SU-DHL-6 (cell line): ENCODE data around the gene PRDM13.

Experiments used
- H2AFZ ChIP-seq: fragments of 200-600 bp; sonication (generic); 2 replicates; pipeline ENCODE4 v1.6.1; 2014; ENCODE audit warnings: low read depth, mild to moderate bottlenecking, moderate library complexity, mixed read lengths, antibody characterized with exemption, low read length; ENCODE audit not compliant: severe bottlenecking
- H3F3A ChIP-seq: fragments of 200-600 bp; shearing (Covaris generic); 2 replicates; pipeline ENCODE4 v1.6.0; 2016; ENCODE audit warnings: antibody characterized with exemption, mild to moderate bottlenecking; ENCODE audit not compliant: insufficient read depth
- H3K27ac ChIP-seq: fragments of 200-600 bp; sonication (generic); 2 replicates; pipeline ENCODE4 v1.5.1; 2016; ENCODE audit warnings: low read depth, mild to moderate bottlenecking, low read length, moderate library complexity, mixed read lengths
- H3K27me3 ChIP-seq: fragments of 200-600 bp; sonication (generic), shearing (Covaris generic); 2 replicates; pipeline ENCODE4 v1.6.0; 2014; ENCODE audit warnings: mild to moderate bottlenecking, low read length
- H3K36me3 ChIP-seq: fragments of 200-600 bp; sonication (generic); 2 replicates; pipeline ENCODE4 v1.6.1; 2014; ENCODE audit warnings: mild to moderate bottlenecking, low read length, mixed read lengths
- H3K4me2 ChIP-seq: fragments of 300-600, 200-600 bp; shearing (Covaris generic), sonication (generic); 2 replicates; pipeline ENCODE4 v1.6.0; 2014; ENCODE audit warnings: low read length, low read depth, mild to moderate bottlenecking; ENCODE audit not compliant: poor library complexity, severe bottlenecking
- H3K4me3 ChIP-seq: fragments of 200-600 bp; sonication (generic); 2 replicates; pipeline ENCODE4 v1.5.1; 2014; ENCODE audit warnings: antibody characterized with exemption, low read length, mild to moderate bottlenecking, mixed read lengths; ENCODE audit not compliant: insufficient read depth, poor library complexity, severe bottlenecking
- H3K79me2 ChIP-seq: fragments of 200-600 bp; sonication (generic); 2 replicates; pipeline ENCODE4 v1.6.1; 2014; ENCODE audit warnings: mild to moderate bottlenecking, low read length, moderate library complexity; ENCODE audit not compliant: insufficient read depth
- H3K9ac ChIP-seq: fragments of 200-600 bp; sonication (generic); 2 replicates; pipeline ENCODE4 v1.7.0; 2014; ENCODE audit warnings: mild to moderate bottlenecking, low read length
- H3K9me2 ChIP-seq: fragments of 200-600 bp; sonication (generic); replicated peaks from 2 replicates; pipeline ENCODE4 v1.6.1; 2014; ENCODE audit warnings: low read length; ENCODE audit not compliant: insufficient read depth
- H3K9me3 ChIP-seq: fragments of 200-600 bp; sonication (generic); 2 replicates; pipeline ENCODE4 v1.6.1; 2014; ENCODE audit warnings: low read length, mixed read lengths; ENCODE audit not compliant: insufficient read depth
- H4K20me1 ChIP-seq: fragments of 200-600 bp; sonication (generic); 2 replicates; pipeline ENCODE4 v1.6.1; 2014; ENCODE audit warnings: low read depth, mild to moderate bottlenecking, antibody characterized with exemption, low read length, moderate library complexity, mixed read lengths
- CTCF ChIP-seq: fragments of 200-600 bp; sonication (generic); IDR thresholded peaks from one replicate; pipeline ENCODE4 v1.5.1; 2017; ENCODE audit warnings: antibody characterized with exemption, mild to moderate bottlenecking, low read length, moderate library complexity; ENCODE audit not compliant: insufficient read depth, poor library complexity, severe bottlenecking
- EZH2phosphoT487 ChIP-seq: fragments of 200-600 bp; sonication (generic), shearing (Covaris generic); conservative IDR thresholded peaks from 2 replicates; pipeline ENCODE4 v1.6.1; 2018; ENCODE audit warnings: mild to moderate bottlenecking, antibody characterized with exemption, low read length, moderate library complexity, mixed read lengths

PRDM13 gene

GRCh38 chr6:99588618-99589289, 17.9 kb upstream of the PRDM13 start:
- Histone ChIP-seq H3K9ac (peak overlapping the region; percentile 24; the same call in 1 of the 2 replicates), H3K27me3 (no peaks in the 10 kb centered on the region), H3K4me2 (peak overlapping the region; percentile 45), H3K79me2 (no peaks in the 10 kb centered on the region), H3K9me2 (no peaks in the 10 kb centered on the region), H3K4me3 (no peak overlapping the region), H3K36me3 (no peaks in the 10 kb centered on the region), H2AFZ (peak overlapping the region; percentile 77), H3F3A (no peaks in the 10 kb centered on the region), H3K9me3 (no peaks in the 10 kb centered on the region), H3K27ac (no peak overlapping the region), H4K20me1 (no peaks in the 10 kb centered on the region)
- TF ChIP-seq EZH2phosphoT487 (0 out of 2 replicates have a peak, but pooled peaks have one; percentile 86), CTCF (peak; percentile 15)

- no peak overlapping the region for H2AFZ ChIP-seq
- peak overlapping the region; percentile 45 for H3K4me2 ChIP-seq
- H4K20me1 ChIP-seq, result no peaks in the 10 kb centered on the region
- no peaks in the 10 kb centered on the region for H3K36me3 ChIP-seq
- H3K27ac ChIP-seq, result no peak overlapping the region
- no peaks in the 10 kb centered on the region for H3K27me3 ChIP-seq
- H3K9ac ChIP-seq, result no peak overlapping the region
- TF ChIP-seq EZH2phosphoT487 (no peak), CTCF (no peak)
- no peak overlapping the region for H3K4me3 ChIP-seq
- H3F3A ChIP-seq, result no peaks in the 10 kb centered on the region
- H3K79me2 ChIP-seq, result no peaks in the 10 kb centered on the region
- no peaks in the 10 kb centered on the region for H3K9me3 ChIP-seq
- no peaks in the 10 kb centered on the region for H3K9me2 ChIP-seq
Measured at GRCh38 chr6:99589290-99589672, 17.4 kb upstream of the PRDM13 start.

GRCh38 chr6:99589907-99590493, 16.6 kb upstream of the PRDM13 start:
- no peak overlapping the region for H3K4me3 ChIP-seq
- H3K27me3 ChIP-seq, result no peaks in the 10 kb centered on the region

More at GRCh38 chr6:99589907-99590493, 16.6 kb upstream of the PRDM13 start:
- no peak for TF ChIP-seq EZH2phosphoT487
- TF ChIP-seq CTCF, result no peak
- Histone ChIP-seq H3K79me2 (no peaks in the 10 kb centered on the region), H3K36me3 (no peaks in the 10 kb centered on the region), H3K9me3 (no peaks in the 10 kb centered on the region), H4K20me1 (no peaks in the 10 kb centered on the region), H3F3A (no peaks in the 10 kb centered on the region), H2AFZ (no peak overlapping the region), H3K9me2 (no peaks in the 10 kb centered on the region), H3K4me2 (no peak overlapping the region), H3K9ac (no peak overlapping the region), H3K27ac (no peak overlapping the region)
